GM21723 (cell line): Measurements from ENCODE around the gene CCDC9B.

Experiments used
- ATAC-seq: cut with Tn5 transposase; IDR thresholded peaks from one replicate; pipeline ENCODE4 v1.9.1; 2021; ENCODE audit warnings: mild to moderate bottlenecking, moderate library complexity; ENCODE audit not compliant: unreplicated experiment

The CCDC9B gene

DNA sequence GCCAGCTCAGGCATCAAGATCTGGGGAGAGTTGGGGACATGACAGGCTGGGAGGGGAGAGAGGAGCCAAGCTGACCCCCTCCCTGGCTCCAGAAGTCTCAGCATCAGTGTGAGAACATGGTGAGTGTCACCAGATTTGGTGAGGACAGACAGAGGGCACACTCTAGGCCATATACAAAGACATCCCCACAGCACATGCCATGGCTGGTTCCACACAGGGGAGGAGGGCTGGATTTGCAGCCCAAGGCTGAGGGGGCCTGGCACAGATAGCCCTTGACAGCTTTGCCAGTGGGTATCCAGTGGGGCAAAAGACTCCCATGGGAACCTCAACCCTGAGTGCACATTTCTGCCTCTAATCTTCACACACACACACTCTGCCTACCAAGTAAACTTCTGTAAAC is 47.7 kb downstream of the CCDC9B start:
- ATAC-seq = no peak

DNA sequence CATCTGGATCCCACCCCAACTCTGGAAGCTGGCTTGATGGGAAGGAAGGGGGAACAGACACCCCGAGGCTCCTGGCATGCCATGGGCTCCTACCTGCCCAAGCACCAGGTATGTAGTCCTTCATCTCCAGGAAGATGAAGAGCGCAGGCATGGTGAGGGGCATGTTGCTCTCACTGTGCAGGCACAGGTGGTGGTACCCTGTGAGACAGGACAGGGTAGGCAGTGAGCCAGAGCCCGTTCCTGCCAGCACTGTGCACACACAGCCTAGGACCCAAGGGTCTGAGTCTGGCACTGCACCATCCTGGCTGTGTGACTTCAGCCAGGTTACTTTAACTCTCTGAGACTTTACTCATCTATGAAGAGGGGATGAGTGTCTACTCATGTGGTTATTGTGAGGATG is 48.5 kb downstream of the CCDC9B start:
- ATAC-seq = no peak

DNA sequence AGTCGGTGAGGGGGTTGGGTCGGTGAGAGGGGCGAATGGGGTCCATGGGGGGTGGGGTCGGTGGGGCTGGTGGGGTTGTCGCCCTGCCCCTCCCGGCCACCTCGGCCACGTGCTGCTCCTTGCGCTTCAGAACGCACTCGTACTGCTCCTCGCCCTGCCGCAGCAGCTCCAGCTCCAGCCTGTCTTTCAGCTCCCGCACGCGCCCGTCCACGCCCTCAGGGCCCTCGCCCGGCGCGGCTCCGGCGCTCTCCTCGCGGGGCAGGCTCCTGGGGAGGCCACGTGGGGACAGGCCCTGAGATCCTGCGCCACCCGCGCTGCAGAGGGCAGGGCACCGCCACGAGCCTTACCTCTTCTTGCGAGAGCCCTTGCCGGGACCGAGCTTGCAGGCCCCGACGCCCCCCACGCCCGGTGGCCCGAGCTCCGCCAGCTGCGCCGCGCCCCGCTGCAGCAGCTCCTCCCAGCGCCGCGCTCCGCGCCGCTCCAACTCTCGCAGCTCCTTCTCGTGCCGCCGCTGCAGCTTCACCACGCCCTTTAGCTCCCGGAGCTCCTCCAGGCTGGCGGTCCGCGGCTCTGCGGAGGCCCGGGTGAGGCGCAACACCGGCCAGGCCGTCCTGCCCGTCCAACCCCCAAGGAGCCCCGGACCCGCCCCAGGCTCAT is 49.7 kb downstream of the CCDC9B start:
- ATAC-seq = no peak

DNA sequence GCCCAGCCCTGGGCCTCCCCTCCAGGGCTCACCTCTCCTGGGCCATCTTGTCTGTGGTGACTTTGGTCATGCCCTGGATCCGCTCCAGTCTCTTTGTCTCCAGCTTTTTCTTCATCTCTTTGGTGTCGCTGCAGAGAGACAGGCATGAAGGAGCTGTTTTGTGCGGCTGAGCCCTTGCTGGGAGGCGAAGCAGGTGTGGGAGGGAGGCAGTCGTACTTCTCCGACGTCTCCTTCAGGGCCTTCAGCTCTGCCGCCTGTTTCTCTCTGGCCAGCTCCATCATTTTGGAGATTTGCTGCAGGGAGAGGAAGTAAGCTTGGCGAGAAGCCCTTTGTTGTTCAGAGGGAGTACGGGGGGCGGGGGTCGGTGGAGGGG is 50.2 kb downstream of the CCDC9B start:
- no peak for ATAC-seq

DNA sequence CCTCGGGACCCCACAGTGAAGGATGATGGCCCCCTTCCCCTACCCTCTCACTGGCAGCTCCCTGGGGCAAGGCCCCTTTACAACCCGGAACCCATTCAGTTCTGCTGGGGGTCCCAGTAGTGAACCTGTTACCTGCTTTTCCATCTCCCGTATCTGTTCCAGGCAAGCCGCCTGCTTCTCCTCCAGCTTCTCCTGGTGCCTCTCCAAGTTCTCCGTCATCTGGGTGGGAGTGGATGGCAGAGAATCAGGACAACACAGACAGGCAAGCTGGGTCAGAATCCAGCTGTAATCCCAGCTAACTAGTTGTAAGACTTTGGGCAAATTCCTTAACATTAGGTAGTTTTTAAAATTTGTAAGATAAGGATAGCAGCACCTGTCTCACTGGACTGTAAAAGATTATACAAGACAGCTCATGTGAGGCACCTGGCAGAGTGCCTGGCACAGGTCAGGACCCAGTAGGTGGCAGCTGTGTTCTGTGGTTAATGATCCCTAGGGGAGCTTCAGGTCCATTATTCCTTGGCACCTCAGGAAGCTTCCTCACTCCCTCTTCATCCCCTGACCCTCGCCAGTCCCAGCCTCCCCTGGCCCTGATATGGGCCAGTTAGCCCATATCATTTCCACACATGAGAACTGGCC is 51.5 kb downstream of the CCDC9B start:
- no peak for ATAC-seq

DNA sequence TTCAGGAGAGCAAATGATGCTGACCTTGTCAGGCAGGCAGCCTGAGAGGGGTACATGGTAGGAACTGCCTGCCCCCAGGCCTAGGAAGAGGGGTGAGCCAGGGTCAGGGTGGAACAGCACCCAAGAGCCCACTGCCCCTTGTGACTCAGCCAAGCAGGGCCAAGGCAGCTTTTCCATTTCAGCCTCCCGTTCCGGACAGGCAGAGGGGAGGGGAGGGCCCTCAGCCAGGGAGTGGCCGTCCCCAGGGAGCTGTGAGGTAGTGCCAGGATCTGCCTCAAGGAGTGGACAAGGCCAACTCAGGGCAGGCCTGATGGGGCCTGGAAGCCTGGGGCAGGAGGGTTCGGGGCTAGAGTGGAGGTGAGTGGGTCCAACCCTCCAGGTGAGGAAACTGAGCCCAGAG is 52.8 kb downstream of the CCDC9B start:
- ATAC-seq = no peak

DNA sequence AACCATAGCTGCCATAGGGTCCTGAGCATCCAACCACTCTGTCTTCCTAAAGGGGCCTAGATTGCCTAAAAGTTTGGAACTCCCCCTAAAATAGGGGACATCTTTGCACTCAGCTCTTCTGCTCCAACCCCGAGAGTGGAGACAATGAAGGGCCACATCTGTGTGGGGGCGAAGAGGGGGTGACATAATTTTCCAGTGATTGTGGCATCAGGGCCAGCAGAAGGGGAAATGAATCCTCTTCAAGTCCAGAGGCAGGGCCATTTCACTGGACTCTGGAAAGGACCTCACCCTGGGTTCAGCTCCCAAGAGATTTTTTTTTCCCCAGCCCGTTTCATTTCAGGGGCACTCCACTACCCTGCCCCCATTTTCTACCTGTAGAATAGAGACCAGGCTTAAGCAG is 53.2 kb downstream of the CCDC9B start:
- ATAC-seq = no peak

DNA sequence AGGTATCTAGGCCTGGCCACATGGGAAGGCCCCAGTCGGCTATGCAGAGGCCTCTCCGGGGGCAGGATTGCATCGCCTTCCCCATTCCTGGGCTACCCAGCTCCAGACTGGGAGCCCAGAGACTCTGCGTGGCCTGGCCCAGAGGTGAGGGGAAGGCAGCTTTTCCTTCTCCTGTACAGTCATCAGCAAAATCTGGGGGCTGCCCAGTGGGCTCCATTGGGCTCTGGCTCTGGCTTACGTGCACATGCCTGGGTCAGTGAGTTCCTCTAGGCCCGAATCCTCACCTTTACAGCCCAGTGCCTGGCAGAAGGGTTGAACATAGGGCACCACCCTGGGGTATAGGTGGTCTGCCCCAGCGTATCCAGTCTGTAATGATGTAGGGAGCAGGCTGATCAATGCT is 53.9 kb downstream of the CCDC9B start:
- ATAC-seq = no peak

DNA sequence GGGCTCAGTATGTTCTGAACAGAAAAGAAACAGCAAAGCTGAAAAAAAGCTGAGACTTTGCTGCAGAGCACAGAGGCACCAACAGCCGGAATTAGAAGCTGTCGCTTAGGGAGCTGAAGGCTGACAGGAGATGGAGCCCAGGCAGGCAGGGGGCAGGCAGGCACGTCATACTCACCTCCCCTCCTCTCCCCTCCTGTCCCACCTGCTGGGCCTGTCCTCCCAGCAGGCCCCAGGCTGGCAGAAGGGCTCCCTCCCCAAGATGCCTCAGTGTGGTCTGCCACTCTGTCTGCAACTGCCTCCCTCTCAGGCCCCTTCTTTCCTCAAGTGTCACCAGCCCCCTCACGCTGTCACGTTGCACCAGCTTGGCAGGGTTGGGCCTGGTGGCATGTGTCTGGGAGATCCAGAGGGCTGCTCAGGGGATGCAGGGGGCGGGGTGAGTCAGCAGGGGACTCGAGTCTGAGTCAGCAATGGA is 54.6 kb downstream of the CCDC9B start:
- no peak for ATAC-seq

DNA sequence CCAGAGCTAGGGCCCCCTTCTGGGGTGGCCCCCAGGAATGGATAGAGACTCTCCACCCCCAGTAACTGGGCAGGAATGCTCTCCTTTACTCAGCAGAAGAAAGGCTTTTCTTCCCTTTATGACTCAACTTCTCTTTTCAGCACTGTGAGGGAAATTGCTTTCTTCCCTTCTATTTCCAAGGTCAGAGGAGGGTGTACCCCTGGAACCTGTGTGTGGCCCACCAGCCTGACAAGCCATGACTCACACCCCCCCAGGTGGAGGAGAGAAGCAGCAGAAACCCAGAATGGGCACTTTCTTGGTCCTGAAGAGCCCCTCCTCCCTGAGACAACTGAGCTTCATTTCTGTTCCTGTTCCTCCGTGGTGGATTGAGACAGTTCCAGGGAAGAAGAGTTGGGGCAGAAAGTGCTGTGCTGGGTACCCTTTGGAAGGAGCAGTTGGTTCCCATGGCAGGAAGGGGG is 55.2 kb downstream of the CCDC9B start:
- ATAC-seq = no peak

DNA sequence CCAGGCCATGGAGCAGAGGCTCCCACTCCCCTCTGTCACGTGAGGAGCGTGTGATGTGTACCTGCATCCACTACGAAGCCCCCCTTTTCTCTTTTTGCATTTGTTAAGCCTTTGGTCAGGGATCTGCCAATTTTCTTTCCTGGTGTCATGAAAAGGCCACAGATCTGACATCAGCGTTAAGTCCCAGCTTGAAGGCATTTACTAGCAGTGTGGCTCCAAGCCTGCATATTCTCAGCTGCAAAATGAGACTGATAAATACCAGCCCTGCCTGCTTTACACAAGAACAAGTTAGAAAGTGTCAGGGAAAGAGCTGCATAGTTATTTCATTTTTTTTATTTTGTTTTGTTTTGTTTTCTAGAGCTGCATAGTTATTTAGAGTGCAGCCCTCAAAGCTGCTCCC is 55.6 kb downstream of the CCDC9B start:
- no peak for ATAC-seq

DNA sequence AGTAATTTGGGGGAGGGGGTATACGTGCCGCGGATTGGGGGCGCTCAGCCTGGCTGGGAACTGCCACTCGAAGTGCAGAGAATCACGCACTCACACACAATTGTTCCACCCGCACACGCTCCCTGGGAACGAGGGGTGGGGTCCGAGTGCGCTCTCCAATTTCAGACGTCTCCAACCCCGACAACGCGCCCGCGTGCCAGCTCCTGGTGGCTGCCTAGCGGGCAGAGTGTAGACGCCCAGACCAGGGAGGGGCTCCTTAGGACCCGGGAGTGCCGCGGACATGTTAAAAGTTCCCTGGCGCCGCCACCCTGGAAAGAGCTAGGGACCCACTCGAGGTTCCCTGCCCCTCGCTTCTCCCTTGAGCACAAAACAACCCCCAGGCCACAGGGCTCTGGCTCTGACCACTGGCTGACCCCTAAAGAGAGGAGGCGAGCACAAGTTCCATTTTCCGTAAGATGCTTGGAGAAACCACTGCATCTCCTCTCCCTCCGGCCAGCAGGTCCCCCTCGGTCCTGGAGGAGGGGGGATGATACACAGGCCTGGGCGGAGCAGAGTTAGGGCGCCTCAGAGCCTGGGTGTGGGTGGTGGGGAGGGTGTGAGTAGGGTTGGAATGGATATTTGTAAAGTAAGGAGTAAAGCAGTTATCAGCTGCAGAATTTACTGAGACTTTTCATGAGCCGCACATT is 57.0 kb downstream of the CCDC9B start:
- ATAC-seq = no peak

DNA sequence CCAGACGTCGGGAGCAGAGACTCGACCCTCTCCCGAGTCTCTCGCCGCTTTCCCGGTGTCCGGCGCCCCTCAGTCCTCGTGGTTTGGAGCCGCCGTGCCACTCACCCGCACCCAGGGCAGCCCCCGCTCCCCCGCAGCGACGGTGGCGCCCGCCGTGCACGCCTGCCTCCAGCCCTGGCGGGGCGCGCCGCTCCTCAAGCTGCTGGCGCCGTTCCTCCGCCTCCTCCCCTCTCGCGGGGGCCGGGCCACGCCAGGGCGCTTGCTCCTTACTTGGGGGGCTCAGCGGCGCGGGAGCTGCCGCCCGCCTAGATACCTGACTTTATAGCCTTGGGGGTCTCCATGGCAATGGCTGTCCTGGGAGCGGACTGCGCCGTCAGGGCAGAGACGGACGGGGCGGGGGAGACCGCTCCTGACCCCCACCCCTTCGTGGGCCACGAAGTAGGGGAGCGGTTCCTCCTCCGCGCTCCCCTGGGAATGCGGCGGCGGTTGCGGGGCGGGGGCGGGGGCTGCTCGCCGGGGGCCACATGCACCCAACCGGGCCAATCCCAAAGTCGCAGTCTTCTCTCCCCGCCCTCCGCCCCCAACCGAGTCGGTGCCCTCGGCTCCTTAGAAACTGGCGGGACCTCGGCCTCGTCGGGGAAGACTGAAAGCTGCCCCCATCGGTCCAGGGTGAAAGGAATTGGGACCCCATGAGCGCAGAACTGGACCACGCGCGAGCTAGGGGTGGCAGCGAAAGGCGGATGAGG is 57.7 kb downstream of the CCDC9B start, which contains the start of gene ANKRD63:
Gene ANKRD63 (minus strand): TSS at position 196 of the 746 bp plus-strand sequence. CDS start 478 bp downstream, outside the sequence.
- ATAC-seq = no peak

DNA sequence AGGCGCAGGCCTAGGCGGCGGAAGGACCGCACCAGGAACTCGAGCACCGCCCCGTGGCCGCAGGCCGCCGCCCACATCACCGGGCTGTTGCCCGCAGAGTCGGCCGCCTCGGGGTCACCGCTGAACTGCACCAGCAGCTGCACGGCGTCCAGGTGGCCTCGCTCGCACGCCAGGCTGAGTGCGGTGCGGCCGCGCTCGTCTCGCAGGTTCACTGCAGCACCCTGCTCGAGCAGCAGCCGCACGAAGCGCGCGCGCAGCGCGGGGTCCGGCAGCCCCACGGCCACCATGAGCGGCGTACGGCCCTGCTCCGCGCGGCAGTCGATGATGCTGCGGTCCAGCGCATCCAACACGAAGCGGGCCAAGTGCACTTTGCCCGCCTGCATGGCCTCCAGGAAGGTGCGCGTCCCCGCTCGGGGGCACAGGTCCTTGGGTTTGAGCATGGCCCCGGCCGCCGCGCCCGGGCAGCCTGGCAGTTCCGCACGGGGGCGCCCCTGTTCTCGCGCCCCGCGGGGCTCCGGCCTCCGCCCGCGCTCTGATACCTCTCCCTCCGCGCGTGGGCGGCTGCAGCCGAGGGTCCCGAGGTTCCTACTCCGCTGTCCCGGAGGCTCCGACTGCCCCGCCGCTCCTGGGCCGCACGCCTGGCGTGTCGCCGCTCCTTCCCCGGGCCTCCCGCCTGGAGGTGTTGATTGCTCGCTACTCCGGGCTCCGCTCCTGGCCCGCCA is 58.4 kb downstream of the CCDC9B start:
- ATAC-seq = peak; percentile 49

DNA sequence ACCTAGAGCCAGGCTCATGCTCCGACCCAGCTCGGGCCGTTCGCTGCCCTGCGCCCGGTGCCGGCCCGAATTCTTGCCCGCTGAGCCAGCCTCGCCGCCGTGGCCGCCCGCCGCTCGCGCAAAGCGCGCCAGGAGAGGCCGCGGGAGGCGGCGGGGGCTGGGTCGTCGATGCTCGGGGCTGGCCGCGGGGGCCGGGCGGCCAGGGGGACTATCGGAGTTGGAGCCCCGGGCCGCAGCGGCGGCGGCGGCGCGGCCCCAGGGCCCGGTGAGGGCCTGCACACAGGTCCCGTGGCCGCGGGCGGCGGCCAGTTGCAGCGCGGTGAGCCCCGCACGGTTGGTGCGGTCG is 59.0 kb downstream of the CCDC9B start:
- ATAC-seq = no peak
